ENCODE results near the gene CDK11B.
"Not testable (repeated sequence)": the region's sequence is repeated elsewhere in the genome, so short reads cannot be mapped to it uniquely, and the experiment has no call there.

CDK11B gene

GRCh38 chr1:1680912-1681273 lies 22.1 kb upstream of the CDK11B start:
- no peak for DNase-seq

- no peak for DNase-seq
Observed at GRCh38 chr1:1680031-1680911, 21.5 kb upstream of the CDK11B start.

GRCh38 chr1:1678581-1679380 lies 20.0 kb upstream of the CDK11B start:
- DNase-seq: peak; percentile 40 to 52

- peak; percentile 36 to 43 for DNase-seq
Observed at GRCh38 chr1:1677718-1678580, 19.1 kb upstream of the CDK11B start.

GRCh38 chr1:1676087-1676486 lies 17.3 kb upstream of the CDK11B start:
- DNase-seq: not testable (repeated sequence)

- not testable (repeated sequence) for DNase-seq
Observed at GRCh38 chr1:1675218-1675617, 16.4 kb upstream of the CDK11B start.

- not testable (repeated sequence) for DNase-seq
Observed at GRCh38 chr1:1674806-1675205, 16.0 kb upstream of the CDK11B start.

- DNase-seq: no peak
Observed at GRCh38 chr1:1672181-1672965, 13.6 kb upstream of the CDK11B start.

- DNase-seq: no peak
Observed at GRCh38 chr1:1671365-1672119, 12.7 kb upstream of the CDK11B start.

- no peak for DNase-seq
Observed at GRCh38 chr1:1670866-1671265, 12.1 kb upstream of the CDK11B start.

- DNase-seq: no peak
Observed at GRCh38 chr1:1669468-1670440, 10.9 kb upstream of the CDK11B start.

- no peak for DNase-seq
Observed at GRCh38 chr1:1666526-1666925, 7.7 kb upstream of the CDK11B start.

- DNase-seq: peak in 1 of 2 experiments; percentile 25
Observed at GRCh38 chr1:1665815-1666251, 7.0 kb upstream of the CDK11B start.

- DNase-seq: no peak
Observed at GRCh38 chr1:1664941-1665814, 6.4 kb upstream of the CDK11B start.

GRCh38 chr1:1664318-1664717 lies 5.5 kb upstream of the CDK11B start:
- DNase-seq: not testable (repeated sequence)

- DNase-seq: not testable (repeated sequence)
Observed at GRCh38 chr1:1662830-1663560, 4.2 kb upstream of the CDK11B start.

- not testable (repeated sequence) for DNase-seq
Observed at GRCh38 chr1:1662392-1662791, 3.6 kb upstream of the CDK11B start.

- not testable (repeated sequence) for DNase-seq
Observed at GRCh38 chr1:1648265-1648664, 10.5 kb downstream of the CDK11B start.

All from stimulated activated CD4-positive, alpha-beta T cell treated with anti-CD3 and anti-CD28 coated beads, Interleukin-4, amount 100 ng/mL, for 4 hours (primary cell).